Stomach (tissue), 9 donors: ENCODE data around the gene RASD1. TPM values are rescaled to one million over a fixed set of nuclear protein-coding genes. Genes with fewer than 3 reads are reported as not detected.

Experiments used
- DNase-seq, 2 donors: peaks; one replicate each; pipeline versions ENCODE4 v3.0.0 to v3.0.0-alpha.2; 2013 to 2019
- H3K27ac ChIP-seq, 5 donors: fragments of 200-600 bp in 4 of 5; sonication (generic) in 4 of 5; one replicate each; pipeline ENCODE4 v1.5.1; 2013 to 2019; ENCODE audit warnings: mild to moderate bottlenecking in 1 of 5, moderate library complexity in 1 of 5
- H3K27me3 ChIP-seq, 3 donors: fragments of 200-600 bp; sonication (generic); one replicate each; pipeline ENCODE4 v1.5.1; 2017 to 2019; ENCODE audit warnings: mixed run types in 1 of 3
- H3K36me3 ChIP-seq, 4 donors: fragments of 200-600 bp; sonication (generic); 1 replicate in 3 of 4; 2 replicates in 1 of 4; pipeline ENCODE4 v1.5.1; 2016 to 2019
- H3K4me1 ChIP-seq, 4 donors: fragments of 200-600 bp; sonication (generic); one replicate each; pipeline ENCODE4 v1.5.1; 2016 to 2019
- H3K4me3 ChIP-seq, 4 donors: fragments of 200-600 bp; sonication (generic) in 3 of 4; one replicate each; pipeline ENCODE4 v1.5.1; 2016 to 2019; ENCODE audit warnings: mild to moderate bottlenecking in 1 of 4
- H3K9me3 ChIP-seq, 4 donors: fragments of 200-600 bp; sonication (generic); one replicate each; pipeline ENCODE4 v1.5.1; 2016 to 2019
- CTCF ChIP-seq, 7 experiments: fragments of 450-650 bp in 4 of 7; fragments of 200-600 bp in 3 of 7; sonication (generic) in 3 of 7; IDR thresholded peaks; one replicate each; pipeline ENCODE4 v1.5.1; 2016 to 2019; ENCODE audit warnings: antibody characterized with exemption in 7 of 7, control low read depth in 2 of 7, mild to moderate bottlenecking in 1 of 7
- EP300 ChIP-seq: sonication (generic); formaldehyde crosslinking; IDR thresholded peaks from one replicate; pipeline ENCODE4 v1.6.1; 2017; ENCODE audit warnings: antibody characterized with exemption
- POLR2A ChIP-seq, 4 donors: fragments of 450-650 bp; IDR thresholded peaks; one replicate each; pipeline ENCODE4 v1.6.1; 2016; ENCODE audit warnings: antibody characterized with exemption in 4 of 4, control low read depth in 2 of 4, mild to moderate bottlenecking in 1 of 4, moderate library complexity in 1 of 4
- POLR2AphosphoS5 ChIP-seq, 3 donors: sonication (generic); formaldehyde crosslinking; IDR thresholded peaks; one replicate each; pipeline ENCODE4 v1.6.1; 2016; ENCODE audit warnings: antibody characterized with exemption in 3 of 3
- WGBS, 5 donors: extraction: QIAGEN DNeasy Blood & Tissue Kit in 3 of 5; methylation state at CpG; one replicate each; pipeline versions ENCODE4 v1.1.5 to v1.1.7; 2013 to 2018; 5-methylcytosine and 5-hydroxymethylcytosine counted together
- intact Hi-C: fragments of 100-400 bp; cut with DNase I; formaldehyde crosslinking; loops from one replicate; pipeline ENCODE4 v1.15.1; 2023; ENCODE audit warnings: low total_unique reads
- polyA plus RNA-seq, 3 donors: library from polyadenylated mRNA; stranded (reverse); fragments of 200-250 nt; gene quantifications; one replicate each; pipeline ENCODE4 v1.2.3, GENCODE V29; 2013
- total RNA-seq, 5 donors: library from RNA; depleted of rRNA; stranded (reverse); fragments of >200 nt; gene quantifications; one replicate each; pipeline versions ENCODE4 v1.1.0 to v1.2.3, GENCODE V29; 2014 to 2016
- donor health status: healthy with polysubstance abuse.
- donor health status: Bipolar disorder and iron deficiency.
- donor health status: healthy.

RASD1 gene
- total and polyA plus RNA-seq, 8 donors: 3.7 to 72.9 (median 14.0) TPM

GRCh38 chr17:17507465-17508011 is 11.3 kb upstream of the RASD1 start:
- Histone ChIP-seq H3K27me3 (no peaks in the 10 kb centered on the region), H3K4me3 (no peak overlapping the region), H3K4me1 (peaks cover 0 to 24% (median 13%) of the 10 kb centered on the region in 4 donors), H3K36me3 (peaks cover 0 to 7% (median 0%) of the 10 kb centered on the region in 4 donors), H3K27ac (peak overlapping the region in 1 of 5 donors; percentile 46), H3K9me3 (no peaks in the 10 kb centered on the region)
- no peak for DNase-seq
- intact Hi-C loops: loop anchor here (5.0 to 10.0 kb wide), 2 partner anchors 65 to 107 kb away; no protein-coding TSS in a partner anchor
- 84 to 94% (median 88%) methylated on average over 3 to 16 of the region's 16 CpGs for WGBS, 5 donors
- no peak for TF ChIP-seq POLR2AphosphoS5 (IDR thresholded peaks at IDR 0.05)
- no peak for TF ChIP-seq EP300
- TF ChIP-seq CTCF (IDR thresholded peaks at IDR 0.05): no peak
- TF ChIP-seq POLR2A (IDR thresholded peaks at IDR 0.05): no peak

- peak; percentile 46 to 68 for DNase-seq
- Histone ChIP-seq H3K4me3 (no peak overlapping the region), H3K9me3 (no peaks in the 10 kb centered on the region), H3K27ac (peak overlapping the region in 2 of 5 donors; percentile 21 to 46), H3K4me1 (peaks cover 0 to 18% (median 11%) of the 10 kb centered on the region in 4 donors), H3K36me3 (peaks cover 0 to 7% (median 0%) of the 10 kb centered on the region in 4 donors), H3K27me3 (no peaks in the 10 kb centered on the region)
- intact Hi-C loops: loop anchor here (5.0 to 10.0 kb wide), 2 partner anchors 65 to 108 kb away; no protein-coding TSS in a partner anchor
- 46 to 65% (median 51%) methylated on average over 5 to 17 of the region's 17 CpGs for WGBS, 5 donors
- TF ChIP-seq EP300 (no peak), POLR2A (IDR thresholded peaks at IDR 0.05) (no peak), POLR2AphosphoS5 (IDR thresholded peaks at IDR 0.05) (no peak), CTCF (IDR thresholded peaks at IDR 0.05) (no peak)
Measured at GRCh38 chr17:17506893-17507464, 10.8 kb upstream of the RASD1 start.

GRCh38 chr17:17506181-17506741 is 10.1 kb upstream of the RASD1 start:
- no peaks in the 10 kb centered on the region for H3K9me3 ChIP-seq
- intact Hi-C loops: loop anchor here (5.0 to 10.0 kb wide), 2 partner anchors 66 to 109 kb away; no protein-coding TSS in a partner anchor
- no peaks in the 10 kb centered on the region for H3K27me3 ChIP-seq
- peak in 1 of 2 donors; percentile 63 for DNase-seq
- no peak overlapping the region for H3K4me3 ChIP-seq
- H3K4me1 ChIP-seq: peaks cover 0 to 11% (median 9%) of the 10 kb centered on the region in 4 donors
- WGBS, 5 donors: 79 to 85% (median 81%) methylated on average over 14 to 22 of the region's 22 CpGs
- peaks cover 0 to 7% (median 0%) of the 10 kb centered on the region in 4 donors for H3K36me3 ChIP-seq
- peak overlapping the region in 2 of 5 donors; percentile 21 to 46 for H3K27ac ChIP-seq
- TF ChIP-seq POLR2AphosphoS5 (IDR thresholded peaks at IDR 0.05) (no peak), CTCF (IDR thresholded peaks at IDR 0.05) (no peak), POLR2A (IDR thresholded peaks at IDR 0.05) (no peak), EP300 (no peak)

- 78 to 95% (median 93%) methylated on average over 5 to 22 of the region's 22 CpGs; no CpG with 5 or more reads in 1 of the 5 donors for WGBS, 5 donors
- intact Hi-C loops: loop anchor here (5.0 to 10.0 kb wide), 2 partner anchors 67 to 109 kb away; no protein-coding TSS in a partner anchor
Measured at GRCh38 chr17:17505610-17506171, 9.5 kb upstream of the RASD1 start.

More at GRCh38 chr17:17505610-17506171, 9.5 kb upstream of the RASD1 start:
- no peak overlapping the region for H3K27ac ChIP-seq
- H3K4me1 ChIP-seq: peaks cover 0 to 10% (median 9%) of the 10 kb centered on the region in 4 donors
- peaks cover 0 to 7% (median 0%) of the 10 kb centered on the region in 4 donors for H3K36me3 ChIP-seq
- no peak overlapping the region for H3K4me3 ChIP-seq
- H3K9me3 ChIP-seq: no peaks in the 10 kb centered on the region
- TF ChIP-seq CTCF (IDR thresholded peaks at IDR 0.05): no peak
- no peak for TF ChIP-seq POLR2A (IDR thresholded peaks at IDR 0.05)
- no peak for TF ChIP-seq POLR2AphosphoS5 (IDR thresholded peaks at IDR 0.05)
- no peak for TF ChIP-seq EP300
- DNase-seq: no peak
- no peaks in the 10 kb centered on the region for H3K27me3 ChIP-seq
